HUES64 (cell line): ENCODE measurements around the gene RIMBP2.

ENCODE experiments used
- H3K27ac ChIP-seq: 2 replicates; pipeline ENCODE4 v1.7.0; 2013; ENCODE audit warnings: low read depth, low read length, inconsistent platforms
- H3K27me3 ChIP-seq: 2 replicates; pipeline ENCODE4 v1.6.1; 2013; ENCODE audit warnings: mild to moderate bottlenecking, low read length; ENCODE audit not compliant: insufficient read depth
- H3K36me3 ChIP-seq: 2 replicates; pipeline ENCODE4 v1.6.1; 2013; ENCODE audit warnings: mild to moderate bottlenecking, low read length; ENCODE audit not compliant: insufficient read depth
- H3K4me1 ChIP-seq: 2 replicates; pipeline ENCODE4 v1.6.1; 2013; ENCODE audit warnings: mild to moderate bottlenecking, low read length, moderate library complexity; ENCODE audit not compliant: insufficient read depth
- H3K4me3 ChIP-seq: 2 replicates; pipeline ENCODE4 v1.5.1; 2013; ENCODE audit warnings: mild to moderate bottlenecking, low read length, moderate library complexity
- H3K9ac ChIP-seq: 2 replicates; pipeline ENCODE4 v1.6.1; 2013; ENCODE audit warnings: mild to moderate bottlenecking, low read depth, low read length
- H3K9me3 ChIP-seq: 2 replicates; pipeline ENCODE4 v1.6.1; 2013; ENCODE audit warnings: low read depth, low read length; ENCODE audit not compliant: insufficient read depth
- WGBS: fragments of 150-250, 120-280 bp; methylation state at CpG from one replicate; pipeline ENCODE4 v1.1.7; 2013; ENCODE audit warnings: missing lambda C conversion rate; 5-methylcytosine and 5-hydroxymethylcytosine counted together

Gene RIMBP2

GRCh38 chr12:130674676-130675075 is 41.4 kb downstream of the RIMBP2 start:
- Histone ChIP-seq H3K4me1 (no peaks in the 10 kb centered on the region), H3K9me3 (no peaks in the 10 kb centered on the region), H3K27me3 (no peaks in the 10 kb centered on the region), H3K36me3 (no peaks in the 10 kb centered on the region), H3K4me3 (no peak overlapping the region), H3K27ac (no peak overlapping the region), H3K9ac (no peak overlapping the region)
- 95% methylated on average over 24 of the region's 24 CpGs for WGBS

- no peak overlapping the region for H3K9ac ChIP-seq
- 82% methylated on average over 17 of the region's 17 CpGs for WGBS
- no peaks in the 10 kb centered on the region for H3K27me3 ChIP-seq
- no peak overlapping the region for H3K27ac ChIP-seq
- H3K4me3 ChIP-seq: no peak overlapping the region
- peaks cover 5% of the 10 kb centered on the region; the same call in 1 of the 2 replicates for H3K9me3 ChIP-seq
- no peaks in the 10 kb centered on the region for H3K4me1 ChIP-seq
- H3K36me3 ChIP-seq: no peaks in the 10 kb centered on the region
These were observed 42.9 kb downstream of the RIMBP2 start for GRCh38 chr12:130673036-130673705.

GRCh38 chr12:130672089-130672820 is 43.8 kb downstream of the RIMBP2 start:
- Histone ChIP-seq H3K9me3 (peaks cover 14% of the 10 kb centered on the region), H3K4me1 (no peaks in the 10 kb centered on the region), H3K27ac (no peak overlapping the region), H3K9ac (no peak overlapping the region), H3K4me3 (no peak overlapping the region), H3K27me3 (no peaks in the 10 kb centered on the region), H3K36me3 (no peaks in the 10 kb centered on the region)
- WGBS: 92% methylated on average over 15 of the region's 15 CpGs

- no peak overlapping the region for H3K27ac ChIP-seq
- 70% methylated on average over 5 of the region's 5 CpGs for WGBS
- H3K9me3 ChIP-seq: peaks cover 14% of the 10 kb centered on the region
- H3K9ac ChIP-seq: no peak overlapping the region
- no peaks in the 10 kb centered on the region for H3K27me3 ChIP-seq
- H3K36me3 ChIP-seq: no peaks in the 10 kb centered on the region
- no peak overlapping the region for H3K4me3 ChIP-seq
- H3K4me1 ChIP-seq: no peaks in the 10 kb centered on the region
These were observed 44.5 kb downstream of the RIMBP2 start for GRCh38 chr12:130671556-130671955.

GRCh38 chr12:130669797-130670196 is 46.3 kb downstream of the RIMBP2 start:
- Histone ChIP-seq H3K27ac (no peak overlapping the region), H3K27me3 (no peaks in the 10 kb centered on the region), H3K36me3 (no peaks in the 10 kb centered on the region), H3K9me3 (peaks cover 14% of the 10 kb centered on the region), H3K9ac (no peak overlapping the region), H3K4me3 (no peak overlapping the region), H3K4me1 (no peaks in the 10 kb centered on the region)
- WGBS: 91% methylated on average over 8 of the region's 8 CpGs

GRCh38 chr12:130669205-130669557 is 46.9 kb downstream of the RIMBP2 start:
- H3K9ac ChIP-seq: no peak overlapping the region
- no peaks in the 10 kb centered on the region for H3K27me3 ChIP-seq
- H3K36me3 ChIP-seq: no peaks in the 10 kb centered on the region
- no peak overlapping the region for H3K4me3 ChIP-seq
- H3K9me3 ChIP-seq: peaks cover 14% of the 10 kb centered on the region
- 79% methylated on average over 10 of the region's 10 CpGs for WGBS
- H3K27ac ChIP-seq: no peak overlapping the region
- H3K4me1 ChIP-seq: no peaks in the 10 kb centered on the region

GRCh38 chr12:130668286-130669204 is 47.6 kb downstream of the RIMBP2 start:
- H3K4me1 ChIP-seq: no peaks in the 10 kb centered on the region
- WGBS: 96% methylated on average over 20 of the region's 20 CpGs
- no peaks in the 10 kb centered on the region for H3K27me3 ChIP-seq
- H3K4me3 ChIP-seq: no peak overlapping the region
- peaks cover 14% of the 10 kb centered on the region for H3K9me3 ChIP-seq
- no peaks in the 10 kb centered on the region for H3K36me3 ChIP-seq
- no peak overlapping the region for H3K9ac ChIP-seq
- H3K27ac ChIP-seq: no peak overlapping the region

- no peaks in the 10 kb centered on the region for H3K27me3 ChIP-seq
- no peaks in the 10 kb centered on the region for H3K36me3 ChIP-seq
- H3K4me1 ChIP-seq: no peaks in the 10 kb centered on the region
- H3K9ac ChIP-seq: no peak overlapping the region
- peaks cover 14% of the 10 kb centered on the region for H3K9me3 ChIP-seq
- H3K27ac ChIP-seq: no peak overlapping the region
- no peak overlapping the region for H3K4me3 ChIP-seq
- 90% methylated on average over 7 of the region's 7 CpGs for WGBS
These were observed 48.6 kb downstream of the RIMBP2 start for GRCh38 chr12:130667421-130667960.

- H3K9ac ChIP-seq: no peak overlapping the region
- H3K4me1 ChIP-seq: no peaks in the 10 kb centered on the region
- H3K27me3 ChIP-seq: no peaks in the 10 kb centered on the region
- no peak overlapping the region for H3K4me3 ChIP-seq
- H3K9me3 ChIP-seq: peaks cover 14% of the 10 kb centered on the region
- no peaks in the 10 kb centered on the region for H3K36me3 ChIP-seq
- WGBS: 86% methylated on average over 1 of the region's 1 CpG
- no peak overlapping the region for H3K27ac ChIP-seq
These were observed 49.5 kb downstream of the RIMBP2 start for GRCh38 chr12:130666645-130667044.

- Histone ChIP-seq H3K4me1 (no peaks in the 10 kb centered on the region), H3K27me3 (no peaks in the 10 kb centered on the region), H3K9me3 (peaks cover 14% of the 10 kb centered on the region), H3K27ac (no peak overlapping the region), H3K4me3 (no peak overlapping the region), H3K9ac (no peak overlapping the region), H3K36me3 (no peaks in the 10 kb centered on the region)
- WGBS: 86% methylated on average over 1 of the region's 3 CpGs
These were observed 50.3 kb downstream of the RIMBP2 start for GRCh38 chr12:130665753-130666152.

GRCh38 chr12:130664772-130665171 is 51.3 kb downstream of the RIMBP2 start:
- H3K27me3 ChIP-seq: no peaks in the 10 kb centered on the region
- H3K27ac ChIP-seq: no peak overlapping the region
- H3K4me3 ChIP-seq: no peak overlapping the region
- H3K4me1 ChIP-seq: no peaks in the 10 kb centered on the region
- WGBS: 85% methylated on average over 8 of the region's 8 CpGs
- H3K36me3 ChIP-seq: no peaks in the 10 kb centered on the region
- peaks cover 14% of the 10 kb centered on the region for H3K9me3 ChIP-seq
- H3K9ac ChIP-seq: no peak overlapping the region
